H1 (cell line): ENCODE data around the gene TMEM181. TPM values are rescaled to one million over a fixed set of nuclear protein-coding genes. Genes with fewer than 3 reads are reported as not detected.

Experiments
- CTCF ChIA-PET: fragments of 300-600 bp; sonication (Branson Sonifier 250); formaldehyde crosslinking; loops from one replicate; lab custom pipeline; 2021; ENCODE audit not compliant: partially characterized antibody; lab: Charles Lee
- POLR2A ChIA-PET: fragments of 300-600 bp; sonication (Branson Sonifier 250); formaldehyde crosslinking; loops from one replicate; lab custom pipeline; 2021; ENCODE audit warnings: inconsistent platforms; ENCODE audit not compliant: partially characterized antibody; lab: Charles Lee
- DNase-seq, 2 experiments: peaks; one replicate each; pipeline versions ENCODE4 v3.0.0 to v3.0.0-alpha.2; 2010 to 2022; ENCODE audit warnings: low spot score in 2 of 2, low read depth in 1 of 2, mixed read lengths in 1 of 2
- FAIRE-seq: peaks from 2 replicates; lab custom pipeline; 2011; peaks lifted over from hg19 to GRCh38; lab: Jason Lieb, UNC
- H2AFZ ChIP-seq: 2 replicates; pipeline ENCODE4 v1.8.1; 2012; ENCODE audit warnings: low read length, inconsistent platforms
- H2AK5ac ChIP-seq: 2 replicates; pipeline ENCODE4 v1.6.1; 2013; ENCODE audit warnings: low read depth, low read length
- H2BK120ac ChIP-seq: replicated peaks from 2 replicates; pipeline ENCODE3; 2013; ENCODE audit warnings: low read depth, low read length, inconsistent platforms
- H2BK12ac ChIP-seq: 2 replicates; pipeline ENCODE4 v1.6.1; 2013; ENCODE audit warnings: low read depth, low read length
- H2BK15ac ChIP-seq: 2 replicates; pipeline ENCODE4 v1.6.1; 2013; ENCODE audit warnings: low read length
- H2BK20ac ChIP-seq: 2 replicates; pipeline ENCODE4 v1.6.1; 2013; ENCODE audit warnings: low read length
- H2BK5ac ChIP-seq: 2 replicates; pipeline ENCODE4 v1.6.1; 2013; ENCODE audit warnings: low read depth, low read length
- H3K14ac ChIP-seq: 2 replicates; pipeline ENCODE4 v1.6.1; 2013; ENCODE audit warnings: inconsistent platforms; ENCODE audit not compliant: insufficient read length
- H3K18ac ChIP-seq: 2 replicates; pipeline ENCODE4 v1.6.1; 2013; ENCODE audit warnings: low read length; ENCODE audit errors: extremely low read depth
- H3K23ac ChIP-seq: 2 replicates; pipeline ENCODE4 v1.6.1; 2013; ENCODE audit warnings: inconsistent platforms; ENCODE audit not compliant: insufficient read length
- H3K23me2 ChIP-seq: 2 replicates; pipeline ENCODE4 v1.6.1; 2013; ENCODE audit warnings: low read depth, low read length
- H3K27ac ChIP-seq: 2 replicates; pipeline ENCODE4 v1.6.1; 2011; ENCODE audit warnings: low read depth, low read length, inconsistent platforms
- H3K27me3 ChIP-seq, 4 experiments: replicated peaks in 1 of 4; 1 replicate in 1 of 4; 2 replicates in 3 of 4; pipeline versions ENCODE4 v1.6.1 to v1.8.1; 2011 to 2013; ENCODE audit warnings: low read length in 3 of 4, mild to moderate bottlenecking in 3 of 4, inconsistent platforms in 2 of 4, mixed read lengths in 2 of 4, moderate library complexity in 1 of 4; ENCODE audit not compliant: control insufficient read depth in 3 of 4, insufficient read depth in 3 of 4; ENCODE audit errors: extremely low read depth in 1 of 4
- H3K36me3 ChIP-seq, 4 experiments: 2 replicates each; pipeline versions ENCODE4 v1.6.1 to v1.8.1; 2011 to 2013; ENCODE audit warnings: mild to moderate bottlenecking in 4 of 4, low read length in 3 of 4, moderate library complexity in 2 of 4, control low read depth in 1 of 4, inconsistent platforms in 1 of 4; ENCODE audit not compliant: insufficient read depth in 4 of 4, control insufficient read depth in 2 of 4
- H3K4ac ChIP-seq: replicated peaks from 2 replicates; pipeline ENCODE3; 2013; ENCODE audit warnings: low read length, low read depth, mixed read lengths, inconsistent platforms; ENCODE audit not compliant: insufficient read length
- H3K4me1 ChIP-seq, 4 experiments: replicated peaks in 1 of 4; 1 replicate in 1 of 4; 2 replicates in 3 of 4; pipeline versions ENCODE4 v1.6.1 to v1.8.1; 2011 to 2013; ENCODE audit warnings: low read length in 3 of 4, inconsistent platforms in 2 of 4, mixed read lengths in 1 of 4; ENCODE audit not compliant: insufficient read depth in 4 of 4, control insufficient read depth in 3 of 4
- H3K4me2 ChIP-seq, 2 experiments: 2 replicates each; pipeline versions ENCODE4 v1.6.1 to v1.8.1; 2011 to 2013; ENCODE audit warnings: low read depth in 2 of 2, low read length in 2 of 2, control low read depth in 1 of 2, inconsistent platforms in 1 of 2, mild to moderate bottlenecking in 1 of 2; ENCODE audit not compliant: insufficient read depth in 1 of 2
- H3K4me3 ChIP-seq, 4 experiments: fragments of 200-600, 300-600 bp in 1 of 4; sonication (generic), shearing (Covaris generic), sonication (Bioruptor Twin) in 1 of 4; 2 replicates each; pipeline versions ENCODE4 v1.5.1 to v1.8.1; 2011 to 2016; ENCODE audit warnings: low read length in 4 of 4, low read depth in 3 of 4, control low read depth in 2 of 4, inconsistent platforms in 2 of 4, mild to moderate bottlenecking in 2 of 4, mixed read lengths in 1 of 4, moderate library complexity in 1 of 4; ENCODE audit not compliant: insufficient read depth in 2 of 4; ENCODE audit errors: extremely low read depth in 1 of 4
- H3K56ac ChIP-seq: replicated peaks from 2 replicates; pipeline ENCODE3; 2013; ENCODE audit warnings: low read depth, mild to moderate bottlenecking, mixed read lengths, low read length, inconsistent platforms; ENCODE audit not compliant: insufficient read length
- H3K79me1 ChIP-seq: 2 replicates; pipeline ENCODE4 v1.6.1; 2013; ENCODE audit warnings: low read depth, low read length, control low read depth
- H3K79me2 ChIP-seq, 2 experiments: 2 replicates each; pipeline versions ENCODE4 v1.6.1 to v1.8.1; 2012 to 2013; ENCODE audit warnings: low read length in 2 of 2, mild to moderate bottlenecking in 2 of 2, inconsistent platforms in 1 of 2; ENCODE audit not compliant: insufficient read depth in 2 of 2, control insufficient read depth in 1 of 2
- H3K9ac ChIP-seq, 4 experiments: replicated peaks in 1 of 4; 1 replicate in 1 of 4; 2 replicates in 3 of 4; pipeline versions ENCODE4 v1.6.1 to v1.8.1; 2011 to 2013; ENCODE audit warnings: low read depth in 3 of 4, low read length in 3 of 4, control low read depth in 2 of 4, mild to moderate bottlenecking in 2 of 4, moderate library complexity in 2 of 4, inconsistent platforms in 1 of 4; ENCODE audit errors: extremely low read depth in 1 of 4
- H3K9me3 ChIP-seq, 2 experiments: 2 replicates each; pipeline versions ENCODE4 v1.6.1 to v1.8.1; 2012 to 2013; ENCODE audit warnings: mild to moderate bottlenecking in 2 of 2, moderate library complexity in 2 of 2, control low read depth in 1 of 2, inconsistent platforms in 1 of 2, low read depth in 1 of 2, low read length in 1 of 2, mixed read lengths in 1 of 2; ENCODE audit not compliant: insufficient read depth in 2 of 2
- H4K20me1 ChIP-seq, 2 experiments: replicated peaks in 1 of 2; 2 replicates each; pipeline versions ENCODE3 to v1.8.1; 2011 to 2013; ENCODE audit warnings: inconsistent platforms in 2 of 2, low read length in 2 of 2, mild to moderate bottlenecking in 1 of 2; ENCODE audit not compliant: insufficient read depth in 2 of 2, control insufficient read depth in 1 of 2
- H4K5ac ChIP-seq: 2 replicates; pipeline ENCODE4 v1.6.1; 2013; ENCODE audit warnings: low read length, low read depth, mixed read lengths, inconsistent platforms; ENCODE audit not compliant: insufficient read length
- H4K8ac ChIP-seq: 2 replicates; pipeline ENCODE4 v1.8.0; 2013; ENCODE audit warnings: mild to moderate bottlenecking, moderate library complexity, low read length, inconsistent platforms; ENCODE audit not compliant: insufficient read depth; ENCODE audit errors: extremely low read depth
- H4K91ac ChIP-seq: replicated peaks from 2 replicates; pipeline ENCODE3; 2013; ENCODE audit warnings: low read length, mixed read lengths, inconsistent platforms; ENCODE audit not compliant: insufficient read length
- BRCA1 ChIP-seq: IDR thresholded peaks from 2 replicates; pipeline ENCODE4 v1.6.1; 2012; ENCODE audit warnings: low read depth, low read length, improper control_type of control experiment
- CHD1 ChIP-seq: IDR thresholded peaks from 2 replicates; pipeline ENCODE4 v1.6.1; 2012; ENCODE audit warnings: low read depth, low read length, improper control_type of control experiment
- CHD2 ChIP-seq: IDR thresholded peaks from 2 replicates; pipeline ENCODE4 v1.6.1; 2012; ENCODE audit warnings: low read length, improper control_type of control experiment
- CTBP2 ChIP-seq: IDR thresholded peaks from 2 replicates; pipeline ENCODE4 v1.7.0; 2011; ENCODE audit warnings: borderline replicate concordance, mild to moderate bottlenecking, moderate library complexity, mixed read lengths, low read length; ENCODE audit not compliant: insufficient read depth, insufficient read length
- FOSL1 ChIP-seq: IDR thresholded peaks from 2 replicates; pipeline ENCODE4 v1.6.1; 2011; ENCODE audit warnings: mild to moderate bottlenecking, low read depth, low read length, moderate library complexity; ENCODE audit not compliant: insufficient read depth
- GABPA ChIP-seq: IDR thresholded peaks from 2 replicates; pipeline ENCODE4 v1.6.1; 2011; ENCODE audit warnings: mild to moderate bottlenecking, low read length, moderate library complexity, borderline replicate concordance; ENCODE audit not compliant: insufficient read depth
- JUND ChIP-seq: IDR thresholded peaks from 2 replicates; pipeline ENCODE4 v1.6.1; 2011; ENCODE audit warnings: mild to moderate bottlenecking, improper control_type of control experiment, low read length
- MAX ChIP-seq: IDR thresholded peaks from 2 replicates; pipeline ENCODE4 v1.6.1; 2012; ENCODE audit warnings: inconsistent platforms
- POLR2A ChIP-seq, 2 experiments: IDR thresholded peaks; 1 replicate in 1 of 2; 2 replicates in 1 of 2; pipeline ENCODE4 v1.6.1; 2011; ENCODE audit warnings: low read depth in 2 of 2, low read length in 2 of 2, mild to moderate bottlenecking in 2 of 2; ENCODE audit errors: control extremely low read depth in 1 of 2
- POLR2AphosphoS5 ChIP-seq: IDR thresholded peaks from 2 replicates; pipeline ENCODE4 v1.6.1; 2011; ENCODE audit warnings: low read depth, low read length
- RBBP5 ChIP-seq: IDR thresholded peaks from 2 replicates; pipeline ENCODE4 v1.7.1; 2012; ENCODE audit warnings: low read depth, mild to moderate bottlenecking, inconsistent platforms, low read length, moderate library complexity, borderline replicate concordance
- RFX5 ChIP-seq: IDR thresholded peaks from 2 replicates; pipeline ENCODE4 v1.6.1; 2011; ENCODE audit warnings: low read depth, low read length, improper control_type of control experiment, borderline replicate concordance
- SIRT6 ChIP-seq: IDR thresholded peaks from one replicate; pipeline ENCODE4 v1.7.1; 2012; ENCODE audit warnings: low read length, inconsistent platforms
- TBP ChIP-seq: IDR thresholded peaks from 2 replicates; pipeline ENCODE4 v1.6.1; 2011; ENCODE audit warnings: low read depth, low read length, improper control_type of control experiment
- YY1 ChIP-seq: IDR thresholded peaks from 2 replicates; pipeline ENCODE4 v1.6.1; 2011; ENCODE audit warnings: low read depth, mild to moderate bottlenecking, low read length
- ZNF274 ChIP-seq: IDR thresholded peaks from 2 replicates; pipeline ENCODE4 v1.7.0; 2012; ENCODE audit warnings: low read length, borderline replicate concordance; ENCODE audit errors: extremely low read depth
- WGBS, 2 experiments: shearing (Covaris generic) in 1 of 2; methylation state at CpG; one replicate each; pipeline versions ENCODE4 v1.1.6 to v1.1.7; 2013 to 2015; ENCODE audit warnings: low lambda C conversion rate in 2 of 2, mixed read lengths in 2 of 2, inconsistent platforms in 1 of 2, low coverage in 1 of 2, missing lambda C conversion rate in 1 of 2; ENCODE audit not compliant: insufficient replicate concordance in 2 of 2, insufficient coverage in 1 of 2, insufficient read length in 1 of 2; ENCODE audit errors: extremely low coverage in 1 of 2, missing lambda C conversion rate in 1 of 2; 5-methylcytosine and 5-hydroxymethylcytosine counted together
- polyA plus RNA-seq, 7 experiments: library from polyadenylated mRNA; depleted of rRNA in 3 of 7; stranded (reverse) in 5 of 7; unstranded in 2 of 7; fragments of >200 nt in 5 of 7; fragments of 200-250 nt in 2 of 7; gene quantifications; 1 replicate in 5 of 7; 2 replicates in 1 of 7; 4 replicates in 1 of 7; pipeline versions ENCODE4 v1.2.1 to v1.2.3, GENCODE V29; 2011 to 2013; ENCODE audit warnings: missing spikeins in 2 of 7, mixed read lengths in 2 of 7
- total RNA-seq: library from RNA; stranded (reverse); fragmentation: NEBNext Ultra II Directional; extraction: Animal tissue kit (Norgen Biotek cat#: 25700); gene quantifications from 2 replicates; pipeline ENCODE4 v1.2.1, GENCODE V29; 2021

The TMEM181 gene
- total and polyA plus RNA-seq, 2 of the 8 experiments (the other 6 are each of a cell fraction or from before 2014, with no cell fraction given) = 8.6 to 19.0 TPM

GRCh38 chr6:158627940-158628211 is 68.0 kb downstream of the TMEM181 start:
- H3K27me3 ChIP-seq = no peaks in the 10 kb centered on the region
- no peak overlapping the region for H2BK12ac ChIP-seq
- H3K4me1 ChIP-seq = peaks cover 0 to 7% (median 0%) of the 10 kb centered on the region in 4 experiments; a peak in 3 of 7 replicates
- H2BK20ac ChIP-seq = no peak overlapping the region
- H3K14ac ChIP-seq = no peak overlapping the region
- WGBS, 2 experiments = 93% methylated on average over 9 of the region's 9 CpGs; no CpG with 5 or more reads in 1 of the 2 experiments
- peaks cover 3 to 9% of the 10 kb centered on the region in 2 experiments for H4K20me1 ChIP-seq
- H2AK5ac ChIP-seq = no peak overlapping the region
- H3K4me3 ChIP-seq = no peak overlapping the region
- H3K79me1 ChIP-seq = peaks cover 2% of the 10 kb centered on the region
- POLR2A ChIA-PET = interaction anchor here (1.4 to 2.2 kb wide), 2 partner anchors 16 to 17 kb away, joined by 6 to 13 read pairs; partner anchors contain the start of gene DYNLT1
- H3K23ac ChIP-seq = no peak overlapping the region
- H2AFZ ChIP-seq = no peak overlapping the region
- H3K36me3 ChIP-seq = peaks cover 2 to 37% (median 24%) of the 10 kb centered on the region in 4 experiments; a peak in 7 of 8 replicates
- H3K9ac ChIP-seq = peak overlapping the region in 1 of 4 experiments; percentile 27; a peak in 1 of 7 replicates
- no peak overlapping the region for H2BK5ac ChIP-seq
- H3K79me2 ChIP-seq = no peaks in the 10 kb centered on the region
- no peak overlapping the region for H4K91ac ChIP-seq
- H3K9me3 ChIP-seq = no peaks in the 10 kb centered on the region
- DNase-seq = no peak
- H3K18ac ChIP-seq = no peak overlapping the region
- no peak overlapping the region for H4K8ac ChIP-seq
- FAIRE-seq = no peak
- peaks cover 6% of the 10 kb centered on the region; the same call in 1 of the 2 replicates for H3K23me2 ChIP-seq
- H4K5ac ChIP-seq = no peak overlapping the region
- H2BK15ac ChIP-seq = no peak overlapping the region
- H2BK120ac ChIP-seq = no peak overlapping the region
- no peak overlapping the region for H3K4me2 ChIP-seq
- no peak overlapping the region for H3K27ac ChIP-seq
- no peak overlapping the region for H3K4ac ChIP-seq
- CTCF ChIA-PET = interaction anchor here (0.6 to 1.6 kb wide), 5 partner anchors 17 to 380 kb away, joined by 3 to 10 read pairs (median 3); no protein-coding TSS in a partner anchor
- no peak overlapping the region for H3K56ac ChIP-seq
- TF ChIP-seq RBBP5 (no peak), CTBP2 (no peak), POLR2A (IDR thresholded peaks at IDR 0.05; ENCODE audit: control extremely low read depth in 1 of 2, low read depth in 2 of 2, low read length in 2 of 2) (no peak), FOSL1 (no peak), SIRT6 (no peak), TBP (no peak), CHD2 (no peak), ZNF274 (no peak), GABPA (no peak), MAX (no peak), BRCA1 (no peak), YY1 (no peak), POLR2AphosphoS5 (no peak), RFX5 (no peak), JUND (no peak), CHD1 (no peak)
